ES-I3 (cell line): ENCODE measurements around the gene POLR2L.

Experiments
- H3K36me3 ChIP-seq: 2 replicates; pipeline ENCODE4 v1.6.1; 2013; ENCODE audit warnings: mild to moderate bottlenecking, low read length, control low read depth, moderate library complexity; ENCODE audit not compliant: insufficient read depth
- H3K4me1 ChIP-seq: 2 replicates; pipeline ENCODE4 v1.6.1; 2013; ENCODE audit warnings: mild to moderate bottlenecking, control low read depth, low read length; ENCODE audit not compliant: insufficient read depth
- H3K9ac ChIP-seq: 2 replicates; pipeline ENCODE4 v1.6.1; 2013; ENCODE audit warnings: low read depth, mild to moderate bottlenecking, low read length, moderate library complexity
- H3K9me3 ChIP-seq: 2 replicates; pipeline ENCODE4 v1.6.1; 2013; ENCODE audit warnings: mild to moderate bottlenecking, low read length, moderate library complexity; ENCODE audit not compliant: control insufficient read depth, insufficient read depth

POLR2L gene

GRCh38 chr11:791658-792534 is 50.4 kb downstream of the POLR2L start:
- Histone ChIP-seq H3K9ac (no peak overlapping the region), H3K9me3 (no peaks in the 10 kb centered on the region), H3K36me3 (no peaks in the 10 kb centered on the region), H3K4me1 (peaks cover 12% of the 10 kb centered on the region)

GRCh38 chr11:790721-791564 is 51.4 kb downstream of the POLR2L start:
- H3K36me3 ChIP-seq: no peaks in the 10 kb centered on the region
- H3K4me1 ChIP-seq: peaks cover 7% of the 10 kb centered on the region; the same call in 1 of the 2 replicates
- H3K9me3 ChIP-seq: no peaks in the 10 kb centered on the region
- H3K9ac ChIP-seq: no peak overlapping the region

- Histone ChIP-seq H3K36me3 (no peaks in the 10 kb centered on the region), H3K4me1 (peaks cover 7% of the 10 kb centered on the region; the same call in 1 of the 2 replicates), H3K9ac (no peak within 1 kb of the TSS), H3K9me3 (no peaks in the 10 kb centered on the region)
These were observed 52.4 kb downstream of the POLR2L start, which contains the start of gene CEND1 for GRCh38 chr11:789943-790342. Gene CEND1, minus strand, starts transcription at chr11:790090. Its CDS starts 1,514 bp downstream, at chr11:788576.
